MM.1S (cell line): ENCODE data around the gene NTM.

Source experiments
- EZH2 ChIP-seq: fragments of 300-600 bp; sonication (generic); optimal IDR thresholded peaks from 2 replicates; pipeline ENCODE3; 2017; ENCODE audit warnings: low read depth, mild to moderate bottlenecking, antibody characterized with exemption, low read length, mixed read lengths
- TF ChIP-seq, protein P1 (sequence below): fragments of 300-600 bp; sonication (generic); IDR thresholded peaks from 2 replicates; pipeline ENCODE4 v1.5.1; 2016; ENCODE audit warnings: antibody characterized with exemption, low read length, mixed read lengths

DNA sequence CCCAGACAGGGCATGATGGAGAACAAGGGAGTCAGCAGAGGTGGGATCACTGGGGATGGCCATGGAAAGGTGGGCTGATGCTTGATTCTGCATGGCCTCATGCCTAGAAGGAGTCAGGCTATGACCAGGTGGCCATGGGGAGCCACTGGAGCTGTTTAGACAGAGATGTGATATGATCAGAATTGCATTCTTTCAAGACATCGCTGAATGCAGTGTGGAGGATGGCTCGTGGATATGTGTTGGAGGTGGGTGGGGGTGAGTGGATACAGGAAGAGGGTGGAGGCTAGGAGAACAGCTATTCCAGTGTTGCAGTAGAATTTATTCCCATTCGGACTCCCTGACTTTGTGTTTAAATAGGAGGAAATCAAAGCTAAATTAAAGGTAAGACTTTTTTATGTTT is 841.1 kb downstream of the NTM start:
- TF ChIP-seq EZH2 = no peak
- TF ChIP-seq, protein P1, sequence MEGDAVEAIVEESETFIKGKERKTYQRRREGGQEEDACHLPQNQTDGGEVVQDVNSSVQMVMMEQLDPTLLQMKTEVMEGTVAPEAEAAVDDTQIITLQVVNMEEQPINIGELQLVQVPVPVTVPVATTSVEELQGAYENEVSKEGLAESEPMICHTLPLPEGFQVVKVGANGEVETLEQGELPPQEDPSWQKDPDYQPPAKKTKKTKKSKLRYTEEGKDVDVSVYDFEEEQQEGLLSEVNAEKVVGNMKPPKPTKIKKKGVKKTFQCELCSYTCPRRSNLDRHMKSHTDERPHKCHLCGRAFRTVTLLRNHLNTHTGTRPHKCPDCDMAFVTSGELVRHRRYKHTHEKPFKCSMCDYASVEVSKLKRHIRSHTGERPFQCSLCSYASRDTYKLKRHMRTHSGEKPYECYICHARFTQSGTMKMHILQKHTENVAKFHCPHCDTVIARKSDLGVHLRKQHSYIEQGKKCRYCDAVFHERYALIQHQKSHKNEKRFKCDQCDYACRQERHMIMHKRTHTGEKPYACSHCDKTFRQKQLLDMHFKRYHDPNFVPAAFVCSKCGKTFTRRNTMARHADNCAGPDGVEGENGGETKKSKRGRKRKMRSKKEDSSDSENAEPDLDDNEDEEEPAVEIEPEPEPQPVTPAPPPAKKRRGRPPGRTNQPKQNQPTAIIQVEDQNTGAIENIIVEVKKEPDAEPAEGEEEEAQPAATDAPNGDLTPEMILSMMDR = no peak
